ENCODE measurements around the gene CNR2.
"Not testable (repeated sequence)": the region's sequence is repeated elsewhere in the genome, so short reads cannot be mapped to it uniquely, and the experiment has no call there.

The CNR2 gene

GRCh38 chr1:23826590-23826989 is 86.6 kb downstream of the CNR2 start:
- not testable (repeated sequence) for DNase-seq

GRCh38 chr1:23825762-23826522 is 87.2 kb downstream of the CNR2 start:
- no peak for DNase-seq

DNA sequence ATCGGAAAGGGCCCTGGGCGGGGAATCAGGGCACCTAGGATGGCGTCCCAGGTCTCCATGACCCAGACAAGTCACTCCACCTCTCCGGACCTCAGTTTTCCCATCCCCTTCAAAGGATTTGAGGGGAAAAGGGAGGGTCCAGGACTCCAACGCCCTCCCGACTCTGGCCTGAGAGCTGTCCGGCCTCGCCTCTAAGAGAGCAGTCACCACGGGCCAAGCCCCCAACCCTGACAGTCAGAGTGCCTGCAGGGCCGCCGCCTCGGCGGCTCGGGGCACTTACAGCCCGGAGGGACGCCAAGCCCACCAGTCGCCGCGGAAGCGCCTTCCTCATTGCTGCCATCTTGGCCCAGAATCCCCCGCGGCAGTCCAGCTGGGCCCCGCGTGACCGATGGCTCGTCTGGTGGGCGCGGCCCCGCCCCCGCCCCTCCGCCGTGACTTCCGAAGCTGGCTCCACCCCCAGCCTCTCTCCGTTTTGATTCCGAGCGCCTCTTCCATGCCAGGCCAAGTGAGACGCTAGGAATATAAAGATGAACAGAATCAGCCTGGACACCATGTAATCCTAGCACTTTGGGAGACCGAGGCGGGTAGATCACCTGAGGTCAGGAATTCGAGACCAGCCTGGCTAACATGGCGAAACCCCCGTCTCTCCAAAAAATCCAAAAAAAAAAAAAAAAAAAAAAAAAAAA is 87.9 kb downstream of the CNR2 start, which contains the start of gene HMGCL:
HMGCL (minus strand) TSS at position 354 of the 686 bp plus-strand sequence; CDS start at position 340, 14 bp downstream.
- DNase-seq = peak; percentile 64 to 80

DNA sequence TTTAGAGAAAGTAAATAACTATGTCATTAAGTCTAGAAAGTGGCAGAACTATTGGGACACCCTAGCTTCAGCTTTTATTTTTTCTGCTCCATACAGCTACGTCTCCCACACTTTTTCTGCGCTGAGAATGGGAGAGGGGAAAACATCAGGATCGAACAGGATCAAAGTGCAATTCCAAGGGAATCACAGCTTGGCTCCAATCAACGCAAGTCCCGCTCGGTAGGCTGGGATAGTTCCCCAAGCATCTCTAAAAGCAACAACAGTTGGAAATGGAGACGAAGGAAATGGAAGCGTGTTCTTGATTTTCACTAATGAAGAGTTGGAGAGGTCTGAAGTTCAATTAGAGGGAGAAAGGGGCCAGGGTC is 88.5 kb downstream of the CNR2 start:
- no peak for DNase-seq

DNA sequence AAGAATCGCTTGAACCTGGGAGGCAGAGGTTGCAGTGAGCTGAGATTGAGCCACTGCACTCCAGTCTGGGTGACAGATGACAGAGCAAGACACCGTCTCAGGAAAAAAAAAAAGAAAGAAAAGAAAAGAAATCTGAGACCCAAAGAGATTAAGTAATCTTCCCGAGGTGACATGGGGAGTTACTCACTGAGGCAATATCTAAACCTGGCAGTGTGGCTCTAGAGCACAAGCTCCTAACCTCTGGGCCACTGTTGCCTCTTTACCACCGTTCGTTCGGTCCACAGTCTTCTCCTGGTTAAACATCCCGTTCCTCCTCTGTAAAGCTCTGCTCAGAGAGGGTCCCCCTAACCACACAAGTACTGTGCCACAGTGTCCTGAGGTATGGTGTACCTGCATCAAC is 89.4 kb downstream of the CNR2 start:
- DNase-seq = no peak

Measured in NCI-H187 (cell line).